Large intestine (tissue), 12 donors: Measurements from ENCODE around the gene TRIM65. TPM values are rescaled to one million over a fixed set of nuclear protein-coding genes. Genes with fewer than 3 reads are reported as not detected.

Experiments
- DNase-seq, 2 donors: peaks; one replicate each; pipeline versions ENCODE4 v3.0.0 to v3.0.0-alpha.2; 2013
- H3K27ac ChIP-seq: one replicate; pipeline ENCODE4 v1.5.1; 2013; ENCODE audit warnings: low read length
- H3K27me3 ChIP-seq: 2 replicates; pipeline ENCODE4 v1.6.1; 2013; ENCODE audit warnings: low read length; ENCODE audit not compliant: control insufficient read depth, insufficient read depth
- H3K36me3 ChIP-seq: 2 replicates; pipeline ENCODE4 v1.6.1; 2013; ENCODE audit warnings: low read length; ENCODE audit not compliant: control insufficient read depth, insufficient read depth
- H3K4me1 ChIP-seq: one replicate; pipeline ENCODE4 v1.6.1; 2013; ENCODE audit warnings: low read length; ENCODE audit not compliant: control insufficient read depth, insufficient read depth
- H3K4me3 ChIP-seq: one replicate; pipeline ENCODE4 v1.5.1; 2013; ENCODE audit warnings: low read length
- H3K9me3 ChIP-seq: one replicate; pipeline ENCODE4 v1.6.1; 2013; ENCODE audit warnings: mild to moderate bottlenecking, low read depth, low read length, moderate library complexity; ENCODE audit not compliant: control insufficient read depth
- WGBS: methylation state at CpG from one replicate; pipeline ENCODE4 v1.1.5; 2013; ENCODE audit warnings: low lambda C conversion rate; ENCODE audit not compliant: insufficient coverage; 5-methylcytosine and 5-hydroxymethylcytosine counted together
- long read RNA-seq, 11 donors: transcript quantifications; one replicate each; lab custom pipeline, GENCODE V29; 2026
- polyA plus RNA-seq: library from polyadenylated mRNA; unstranded; fragments of 120-200 nt; gene quantifications from one replicate; pipeline ENCODE4 v1.2.1, GENCODE V29; 2013

The TRIM65 gene
- 18.7 TPM for polyA plus RNA-seq
- long read RNA-seq, donor 1, partial matches to known transcripts: 0 of 2 reads
- long read RNA-seq, donor 1, other reads (novel, unspliced or antisense): 0 of 2 reads
- long read RNA-seq, donor 2, partial matches to known transcripts: 0 of 3 reads
- long read RNA-seq, donor 2, other reads (novel, unspliced or antisense): 0 of 3 reads
- long read RNA-seq, donor 3: 0 reads
- long read RNA-seq, donor 4: 0 reads
- long read RNA-seq, donor 5, partial matches to known transcripts: 0 of 5 reads
- long read RNA-seq, donor 5, other reads (novel, unspliced or antisense): 0 of 5 reads
- long read RNA-seq, donor 6, partial matches to known transcripts: 0 of 4 reads
- long read RNA-seq, donor 6, other reads (novel, unspliced or antisense): 0 of 4 reads
- long read RNA-seq, donor 7, partial matches to known transcripts: 0 of 2 reads
- long read RNA-seq, donor 7, other reads (novel, unspliced or antisense): 0 of 2 reads
- long read RNA-seq, donor 8, partial matches to known transcripts: 0 of 6 reads
- long read RNA-seq, donor 8, other reads (novel, unspliced or antisense): 0 of 6 reads
- long read RNA-seq, donor 9, partial matches to known transcripts: 0 of 2 reads
- long read RNA-seq, donor 9, other reads (novel, unspliced or antisense): 0 of 2 reads
- long read RNA-seq, donor 10, partial matches to known transcripts: 0 of 4 reads
- long read RNA-seq, donor 10, other reads (novel, unspliced or antisense): 0 of 4 reads
- long read RNA-seq, donor 11, partial matches to known transcripts: 0 of 1 reads
- long read RNA-seq, donor 11, other reads (novel, unspliced or antisense): 0 of 1 reads

DNA sequence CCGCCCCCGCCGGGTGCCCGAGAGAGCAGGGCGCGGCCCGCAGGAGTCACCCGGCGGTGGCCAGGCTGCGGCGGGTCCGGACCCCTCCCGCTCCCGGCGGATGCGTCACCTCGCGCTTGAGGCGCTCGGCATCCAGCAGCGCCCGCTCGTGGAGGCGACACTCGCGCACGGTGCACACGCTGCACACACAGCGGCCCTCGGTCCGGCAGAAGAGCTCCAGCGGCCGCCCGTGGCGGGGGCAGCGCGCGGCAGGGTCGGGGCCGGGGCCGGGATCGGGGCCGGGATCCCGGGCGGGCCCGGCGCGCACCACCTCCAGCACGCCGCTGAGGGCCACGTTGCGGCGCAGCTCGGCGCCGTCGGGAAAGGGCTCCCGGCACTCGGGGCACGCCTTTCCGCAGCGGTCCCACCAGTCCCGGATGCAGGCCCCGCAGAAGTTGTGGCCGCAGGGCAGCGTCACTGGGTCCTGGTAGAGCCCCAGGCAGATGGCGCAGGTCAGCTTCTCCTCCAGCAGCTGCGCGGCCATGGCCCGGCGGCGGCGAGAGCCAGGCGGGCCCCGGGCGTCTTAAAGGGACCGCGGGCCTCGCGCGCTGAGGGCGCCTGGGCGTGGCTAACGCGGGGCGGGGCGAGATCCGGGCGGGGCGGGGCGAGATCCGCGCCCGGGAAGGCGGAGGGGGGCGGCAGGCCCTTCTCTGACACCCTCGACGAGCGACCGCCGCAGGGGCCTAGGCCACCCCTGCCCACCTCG, at the start of gene TRIM65:
TRIM65 (minus strand) TSS at position 537 of the 745 bp plus-strand sequence; CDS start at position 523, 14 bp downstream.
- no CpG with 5 or more reads among the region's 102 CpGs for WGBS
- Histone ChIP-seq H3K27me3 (no peaks in the 10 kb centered on the region), H3K36me3 (peaks cover 43% of the 10 kb centered on the region), H3K27ac (peak within 1 kb of the TSS; percentile 87), H3K9me3 (no peaks in the 10 kb centered on the region), H3K4me1 (peaks cover 27% of the 10 kb centered on the region), H3K4me3 (peak within 1 kb of the TSS; percentile 78)
- peak; percentile 82 to 91 for DNase-seq

DNA sequence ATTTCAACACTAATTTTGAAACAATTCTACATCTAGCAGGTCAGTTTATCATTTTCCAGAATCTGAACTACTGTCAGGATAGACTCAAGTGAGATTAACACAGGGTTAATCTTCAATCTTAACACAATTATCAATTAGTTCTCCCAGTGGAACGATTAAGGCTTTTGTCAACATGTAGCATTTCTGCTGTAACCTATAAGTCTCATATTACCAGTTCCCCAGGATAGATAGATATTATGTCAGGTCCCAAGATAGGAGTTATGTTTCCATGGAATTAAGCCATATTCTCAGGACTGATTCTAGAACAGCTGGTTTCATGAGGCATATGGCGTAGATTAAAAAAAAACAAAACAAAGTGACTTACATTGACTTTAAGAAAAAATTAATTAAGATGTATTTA, 48.5 kb upstream of the TRIM65 start:
- H3K36me3 ChIP-seq: peaks cover 54% of the 10 kb centered on the region
- no peaks in the 10 kb centered on the region for H3K9me3 ChIP-seq
- peaks cover 6% of the 10 kb centered on the region for H3K4me1 ChIP-seq
- no peak overlapping the region for H3K4me3 ChIP-seq
- WGBS: 83% methylated on average over 1 of the region's 2 CpGs
- no peaks in the 10 kb centered on the region for H3K27me3 ChIP-seq
- no peak overlapping the region for H3K27ac ChIP-seq
- DNase-seq: no peak

DNA sequence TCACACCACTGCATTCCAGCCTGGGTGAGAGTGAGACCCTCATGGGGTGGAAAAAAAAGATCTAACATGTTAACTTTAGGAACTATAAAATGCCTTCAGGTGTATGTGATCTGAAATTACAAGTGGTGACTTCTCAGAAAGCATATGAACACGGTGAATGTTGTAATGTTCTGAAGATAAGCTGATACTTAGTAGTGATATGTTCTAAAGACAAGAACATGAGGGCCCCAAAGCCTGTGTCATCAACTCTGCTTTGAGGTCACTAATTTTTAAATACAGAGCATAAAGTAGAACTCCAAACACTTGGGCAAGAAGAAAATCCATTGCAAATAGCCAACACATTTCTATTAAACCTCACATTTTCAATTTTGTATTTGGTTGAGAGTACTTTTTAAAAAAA, 46.7 kb upstream of the TRIM65 start:
- peaks cover 37% of the 10 kb centered on the region for H3K36me3 ChIP-seq
- no peaks in the 10 kb centered on the region for H3K9me3 ChIP-seq
- no peak overlapping the region for H3K27ac ChIP-seq
- no peak for DNase-seq
- H3K4me1 ChIP-seq: peaks cover 6% of the 10 kb centered on the region
- no peak overlapping the region for H3K4me3 ChIP-seq
- WGBS: no CpG with 5 or more reads among the region's 1 CpG
- no peaks in the 10 kb centered on the region for H3K27me3 ChIP-seq

DNA sequence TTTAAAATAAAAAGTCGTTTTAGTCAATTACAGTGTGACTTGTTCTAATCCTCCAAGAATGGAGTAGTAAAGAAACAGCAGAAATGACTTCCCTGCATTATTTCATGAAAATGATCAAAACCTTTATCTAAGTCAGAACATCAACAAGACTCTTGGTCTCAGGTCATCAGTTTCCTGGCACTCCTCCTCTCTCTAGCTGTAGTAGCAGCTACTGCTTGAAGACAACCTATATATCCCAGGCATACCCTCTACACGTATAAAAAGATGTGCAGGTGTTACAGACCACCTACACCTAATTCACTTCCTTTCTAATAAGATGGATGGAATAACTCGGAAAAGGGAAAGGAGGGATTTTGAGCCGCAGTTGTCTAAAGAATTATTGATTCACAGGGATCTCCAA, 45.7 kb upstream of the TRIM65 start:
- whole genome bisulfite sequencing: no CpG with 5 or more reads among the region's 4 CpGs
- Histone ChIP-seq H3K36me3 (peaks cover 27% of the 10 kb centered on the region), H3K27me3 (no peaks in the 10 kb centered on the region), H3K4me1 (peaks cover 6% of the 10 kb centered on the region), H3K27ac (no peak overlapping the region), H3K9me3 (no peaks in the 10 kb centered on the region), H3K4me3 (no peak overlapping the region)
- DNase-seq: no peak

GRCh38 chr17:75941442-75941819, 44.7 kb upstream of the TRIM65 start:
- peaks cover 20% of the 10 kb centered on the region for H3K36me3 ChIP-seq
- H3K9me3 ChIP-seq: no peaks in the 10 kb centered on the region
- no peak overlapping the region for H3K27ac ChIP-seq
- H3K4me3 ChIP-seq: peak overlapping the region; percentile 99
- H3K4me1 ChIP-seq: peaks cover 6% of the 10 kb centered on the region
- H3K27me3 ChIP-seq: no peaks in the 10 kb centered on the region
- whole genome bisulfite sequencing: no CpG with 5 or more reads among the region's 6 CpGs
- no peak for DNase-seq

DNA sequence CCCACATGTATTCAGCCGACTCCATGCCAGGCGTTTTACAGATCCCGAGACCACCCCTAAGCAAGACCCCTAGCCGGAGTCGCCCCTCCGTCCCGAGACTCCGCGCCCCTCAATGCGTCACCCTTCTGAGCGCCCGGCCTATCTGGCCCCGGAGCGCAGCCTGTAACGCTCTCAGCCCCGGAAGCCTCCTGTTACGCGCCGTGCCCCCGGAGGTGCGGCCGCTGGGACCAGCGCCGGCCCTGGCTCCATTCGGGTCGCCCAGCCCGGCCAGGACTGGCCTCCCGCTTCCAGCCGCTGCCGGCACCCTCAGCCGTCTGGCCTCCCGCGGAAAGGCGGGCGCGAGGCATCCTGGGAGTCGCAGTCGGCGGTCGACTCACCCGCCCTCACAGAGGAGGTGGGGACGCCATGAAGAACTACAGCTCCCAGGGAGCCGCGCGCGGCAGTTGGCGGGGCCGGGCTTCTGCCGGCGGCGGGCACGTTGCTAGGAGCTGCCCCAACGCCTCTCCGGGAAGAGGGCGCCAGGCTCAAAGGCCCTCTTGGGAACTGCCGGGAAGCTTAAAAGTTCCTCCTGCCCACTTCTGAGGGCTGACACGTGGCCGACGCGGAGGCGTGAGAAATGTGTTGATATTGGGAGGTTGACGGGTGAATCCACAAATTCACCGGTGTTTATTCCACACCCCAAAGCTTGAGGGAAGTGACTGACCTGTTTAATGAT, 44.1 kb upstream of the TRIM65 start, which contains the start of gene FBF1:
FBF1 (minus strand) TSS at position 316 of the 715 bp plus-strand sequence. CDS start 2,893 bp downstream, outside the sequence.
- H3K27ac ChIP-seq: peak within 1 kb of the TSS; percentile 61
- peak; percentile 95 to 97 for DNase-seq
- H3K4me3 ChIP-seq: peak within 1 kb of the TSS; percentile 99
- peaks cover 6% of the 10 kb centered on the region for H3K4me1 ChIP-seq
- no peaks in the 10 kb centered on the region for H3K27me3 ChIP-seq
- peaks cover 14% of the 10 kb centered on the region for H3K36me3 ChIP-seq
- H3K9me3 ChIP-seq: no peaks in the 10 kb centered on the region
- WGBS: no CpG with 5 or more reads among the region's 63 CpGs

DNA sequence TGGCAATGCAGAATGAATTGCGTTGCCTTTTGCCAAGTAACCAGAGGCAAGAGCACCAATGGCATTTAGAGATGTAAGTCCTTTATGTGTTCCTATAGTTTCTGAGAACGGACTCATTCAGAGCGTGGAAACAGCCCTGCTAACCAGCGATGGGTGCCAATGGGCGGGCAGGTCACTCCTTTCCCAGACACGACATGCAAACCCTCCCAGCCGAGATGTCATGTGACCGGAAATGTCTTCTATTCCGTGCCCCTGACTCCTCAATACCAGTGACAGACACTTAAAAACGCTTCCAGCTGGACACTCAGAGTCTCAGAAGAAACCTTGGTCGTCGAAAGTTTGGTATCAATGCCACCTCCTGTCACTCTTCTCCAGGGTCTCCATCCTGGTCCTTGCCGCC, 40.9 kb upstream of the TRIM65 start:
- DNase-seq: no peak
- WGBS: 80% methylated on average over 3 of the region's 13 CpGs
- H3K9me3 ChIP-seq: no peaks in the 10 kb centered on the region
- peaks cover 6% of the 10 kb centered on the region for H3K4me1 ChIP-seq
- H3K27ac ChIP-seq: no peak overlapping the region
- no peaks in the 10 kb centered on the region for H3K27me3 ChIP-seq
- no peak overlapping the region for H3K4me3 ChIP-seq
- H3K36me3 ChIP-seq: no peaks in the 10 kb centered on the region

GRCh38 chr17:75933808-75934207, 37.1 kb upstream of the TRIM65 start:
- Histone ChIP-seq H3K36me3 (no peaks in the 10 kb centered on the region), H3K4me1 (no peaks in the 10 kb centered on the region), H3K27ac (no peak overlapping the region), H3K9me3 (no peaks in the 10 kb centered on the region), H3K27me3 (no peaks in the 10 kb centered on the region), H3K4me3 (no peak overlapping the region)
- WGBS: 100% methylated on average over 3 of the region's 4 CpGs
- no peak for DNase-seq

- H3K9me3 ChIP-seq: no peaks in the 10 kb centered on the region
- no CpG with 5 or more reads among the region's 5 CpGs for WGBS
- no peak overlapping the region for H3K27ac ChIP-seq
- peaks cover 5% of the 10 kb centered on the region for H3K4me1 ChIP-seq
- H3K36me3 ChIP-seq: no peaks in the 10 kb centered on the region
- H3K27me3 ChIP-seq: no peaks in the 10 kb centered on the region
- H3K4me3 ChIP-seq: no peak overlapping the region
- no peak for DNase-seq
These were observed 36.1 kb upstream of the TRIM65 start for GRCh38 chr17:75932852-75933251.
